Measurements from ENCODE around the gene CPNE6. TPM values are rescaled to one million over a fixed set of nuclear protein-coding genes. Genes with fewer than 3 reads are reported as not detected.
"Not testable (repeated sequence)": the region's sequence is repeated elsewhere in the genome, so short reads cannot be mapped to it uniquely, and the experiment has no call there.

The CPNE6 gene
- 1 to 10 TPM; 1.3 to 2.4 TPM for total RNA-seq

DNA sequence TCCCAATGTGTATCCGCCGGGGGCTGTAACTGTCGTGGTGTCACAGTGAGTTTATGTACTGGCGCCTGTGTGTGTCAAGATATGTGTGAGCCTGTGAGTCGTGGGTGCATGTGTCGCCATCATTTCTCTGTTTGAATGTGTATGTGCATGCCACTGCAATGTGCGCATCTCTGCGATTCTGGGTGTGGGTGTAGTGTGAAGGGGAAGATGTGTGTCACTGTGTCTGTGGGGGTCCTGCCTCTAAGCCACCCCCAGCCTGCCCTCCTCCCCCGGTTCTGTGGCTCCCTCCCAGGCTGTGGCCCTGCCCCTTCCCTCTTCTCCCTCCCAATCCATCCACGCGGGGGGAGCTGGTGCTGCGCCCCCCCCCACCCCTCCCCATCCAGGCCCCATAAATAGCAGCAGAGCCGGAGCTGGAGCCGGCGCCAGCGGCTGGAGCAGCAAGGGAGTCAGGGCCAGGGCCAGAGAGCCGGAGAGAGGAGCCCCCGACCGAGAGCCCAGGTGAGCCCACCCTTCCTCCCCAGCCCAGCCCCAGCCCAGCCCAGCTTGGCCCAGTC, at the start of gene CPNE6:
CPNE6 (plus strand) TSS at position 419 of the 554 bp plus-strand sequence. CDS start 1,375 bp downstream, outside the sequence.
- H3K4me3 ChIP-seq, result no peak within 1 kb of the TSS
- TF ChIP-seq, protein P1, sequence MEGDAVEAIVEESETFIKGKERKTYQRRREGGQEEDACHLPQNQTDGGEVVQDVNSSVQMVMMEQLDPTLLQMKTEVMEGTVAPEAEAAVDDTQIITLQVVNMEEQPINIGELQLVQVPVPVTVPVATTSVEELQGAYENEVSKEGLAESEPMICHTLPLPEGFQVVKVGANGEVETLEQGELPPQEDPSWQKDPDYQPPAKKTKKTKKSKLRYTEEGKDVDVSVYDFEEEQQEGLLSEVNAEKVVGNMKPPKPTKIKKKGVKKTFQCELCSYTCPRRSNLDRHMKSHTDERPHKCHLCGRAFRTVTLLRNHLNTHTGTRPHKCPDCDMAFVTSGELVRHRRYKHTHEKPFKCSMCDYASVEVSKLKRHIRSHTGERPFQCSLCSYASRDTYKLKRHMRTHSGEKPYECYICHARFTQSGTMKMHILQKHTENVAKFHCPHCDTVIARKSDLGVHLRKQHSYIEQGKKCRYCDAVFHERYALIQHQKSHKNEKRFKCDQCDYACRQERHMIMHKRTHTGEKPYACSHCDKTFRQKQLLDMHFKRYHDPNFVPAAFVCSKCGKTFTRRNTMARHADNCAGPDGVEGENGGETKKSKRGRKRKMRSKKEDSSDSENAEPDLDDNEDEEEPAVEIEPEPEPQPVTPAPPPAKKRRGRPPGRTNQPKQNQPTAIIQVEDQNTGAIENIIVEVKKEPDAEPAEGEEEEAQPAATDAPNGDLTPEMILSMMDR (IDR thresholded peaks at IDR 0.05), result no peak
- H3K27ac ChIP-seq, result no peak within 1 kb of the TSS
- H3K36me3 ChIP-seq, result no peaks in the 10 kb centered on the region
- H3K4me1 ChIP-seq (ENCODE audit: control insufficient read depth in 1 of 2, low read depth in 2 of 2), result peaks cover 0 to 16% of the 10 kb centered on the region in 2 donors
- no peaks in the 10 kb centered on the region for H3K27me3 ChIP-seq (replicated peaks; ENCODE audit: insufficient read depth)
- no peak for ATAC-seq (ENCODE audit: insufficient number of reproducible peaks, low FRiP score, low read depth)
- H3K9me3 ChIP-seq, result no peaks in the 10 kb centered on the region
- no peak for DNase-seq (ENCODE audit: low spot score)

- not testable (repeated sequence) for H3K36me3 ChIP-seq; H3K4me1 ChIP-seq (ENCODE audit: control insufficient read depth in 1 of 2, low read depth in 2 of 2); DNase-seq (ENCODE audit: low spot score); H3K4me3 ChIP-seq; H3K27me3 ChIP-seq (replicated peaks; ENCODE audit: insufficient read depth); H3K27ac ChIP-seq; ATAC-seq (ENCODE audit: insufficient number of reproducible peaks, low FRiP score, low read depth); H3K9me3 ChIP-seq
Measured at GRCh38 chr14:24024939-24025418, 46.4 kb upstream of the CPNE6 start.

GRCh38 chr14:24029687-24030086, 41.7 kb upstream of the CPNE6 start:
- H3K4me3 ChIP-seq; ATAC-seq (ENCODE audit: insufficient number of reproducible peaks, low FRiP score, low read depth); H3K36me3 ChIP-seq; DNase-seq (ENCODE audit: low spot score); H3K27me3 ChIP-seq (replicated peaks; ENCODE audit: insufficient read depth); H3K4me1 ChIP-seq (ENCODE audit: control insufficient read depth in 1 of 2, low read depth in 2 of 2); H3K27ac ChIP-seq; H3K9me3 ChIP-seq: not testable (repeated sequence)

- H3K4me3 ChIP-seq; H3K4me1 ChIP-seq (ENCODE audit: control insufficient read depth in 1 of 2, low read depth in 2 of 2); H3K27me3 ChIP-seq (replicated peaks; ENCODE audit: insufficient read depth); ATAC-seq (ENCODE audit: insufficient number of reproducible peaks, low FRiP score, low read depth); H3K27ac ChIP-seq; H3K9me3 ChIP-seq; H3K36me3 ChIP-seq; DNase-seq (ENCODE audit: low spot score): not testable (repeated sequence)
Measured at GRCh38 chr14:24031331-24031730, 40.0 kb upstream of the CPNE6 start.

GRCh38 chr14:24032727-24033418, 38.5 kb upstream of the CPNE6 start:
- TF ChIP-seq, protein P1 (IDR thresholded peaks at IDR 0.05), result no peak
- Histone ChIP-seq H3K4me3 (no peak overlapping the region), H3K27me3 (replicated peaks; ENCODE audit: insufficient read depth) (no peaks in the 10 kb centered on the region), H3K27ac (no peak overlapping the region), H3K9me3 (peaks cover 5% of the 10 kb centered on the region), H3K36me3 (no peaks in the 10 kb centered on the region), H3K4me1 (ENCODE audit: control insufficient read depth in 1 of 2, low read depth in 2 of 2) (peaks cover 0 to 11% of the 10 kb centered on the region in 2 donors)
- no peak for ATAC-seq (ENCODE audit: insufficient number of reproducible peaks, low FRiP score, low read depth)
- DNase-seq (ENCODE audit: low spot score), result no peak

DNA sequence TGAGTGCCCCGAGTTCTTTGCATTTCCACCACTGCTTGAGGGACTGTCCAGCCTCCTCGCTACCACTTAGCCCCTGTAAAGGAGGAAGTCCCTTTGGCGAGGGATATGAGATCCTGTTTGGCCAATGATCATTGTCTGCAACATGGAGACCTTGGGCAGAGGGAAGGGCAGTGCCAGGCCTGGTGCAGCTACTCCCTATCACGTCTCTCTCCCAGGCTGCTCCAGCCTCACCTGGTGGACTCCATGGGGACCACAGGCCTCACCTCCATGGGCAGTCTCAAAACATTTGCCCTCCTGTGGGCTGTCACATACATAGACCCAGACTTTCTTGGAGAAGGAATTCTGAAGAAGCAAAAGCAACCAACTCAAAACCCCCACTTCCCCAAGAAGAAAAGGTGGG, 35.6 kb upstream of the CPNE6 start:
- not testable (repeated sequence) for H3K36me3 ChIP-seq; ATAC-seq (ENCODE audit: insufficient number of reproducible peaks, low FRiP score, low read depth); DNase-seq (ENCODE audit: low spot score); H3K27me3 ChIP-seq (replicated peaks; ENCODE audit: insufficient read depth); H3K9me3 ChIP-seq
- peak overlapping the region; percentile 43 to 95 for H3K27ac ChIP-seq
- peak overlapping the region; percentile 87 for H3K4me3 ChIP-seq
- peaks cover 0 to 12% of the 10 kb centered on the region in 2 donors for H3K4me1 ChIP-seq (ENCODE audit: control insufficient read depth in 1 of 2, low read depth in 2 of 2)

DNA sequence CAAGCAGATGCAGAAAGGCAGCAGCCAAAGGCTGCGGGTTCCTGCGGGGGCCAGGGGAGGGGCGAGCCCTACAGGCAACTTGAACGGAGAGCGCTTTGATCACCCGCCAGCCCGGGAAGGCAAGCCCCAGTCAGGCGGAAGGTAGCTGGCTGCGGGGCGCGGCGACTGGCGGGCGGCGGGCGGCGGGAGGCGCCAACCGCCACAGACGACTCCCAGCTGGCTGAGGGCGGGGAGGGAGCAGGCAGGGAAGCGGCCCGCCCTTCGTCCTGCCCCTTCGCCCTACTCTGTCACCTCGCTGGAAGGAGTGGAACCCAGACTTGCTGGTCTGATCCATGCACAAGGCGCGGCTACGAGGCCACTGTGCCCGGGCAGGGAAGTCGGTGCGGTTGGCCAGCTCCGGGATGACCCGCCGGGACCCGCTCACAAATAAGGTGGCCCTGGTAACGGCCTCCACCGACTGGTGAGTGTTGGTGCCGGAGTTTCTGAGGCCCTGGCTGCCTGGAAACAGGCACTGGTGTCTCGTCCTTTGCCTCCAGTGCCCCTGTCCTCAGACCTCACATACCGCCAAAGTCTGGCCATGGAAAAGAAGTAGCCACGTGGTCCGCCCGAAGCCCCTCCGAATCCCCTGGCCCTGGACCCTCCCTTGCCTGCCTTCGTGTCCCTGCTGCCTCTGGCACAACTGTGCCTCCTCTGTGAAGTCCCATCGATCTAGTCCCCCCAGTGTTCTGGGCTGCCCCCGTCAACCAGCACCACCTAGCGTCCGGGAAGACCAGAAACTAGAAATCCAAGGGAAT, 35.0 kb upstream of the CPNE6 start:
- Histone ChIP-seq H3K27ac (peak overlapping the region; percentile 82 to 95), H3K4me1 (ENCODE audit: control insufficient read depth in 1 of 2, low read depth in 2 of 2) (peaks cover 0 to 12% of the 10 kb centered on the region in 2 donors), H3K27me3 (replicated peaks; ENCODE audit: insufficient read depth) (no peaks in the 10 kb centered on the region), H3K36me3 (no peaks in the 10 kb centered on the region), H3K9me3 (peaks cover 5% of the 10 kb centered on the region), H3K4me3 (peak overlapping the region; percentile 87)
- TF ChIP-seq, protein P1 (IDR thresholded peaks at IDR 0.05), result peak; percentile 68
- ATAC-seq (ENCODE audit: insufficient number of reproducible peaks, low FRiP score, low read depth), result peak; percentile 67
- DNase-seq (ENCODE audit: low spot score), result peak; percentile 61

GRCh38 chr14:24036963-24037657, 34.3 kb upstream of the CPNE6 start:
- ATAC-seq (ENCODE audit: insufficient number of reproducible peaks, low FRiP score, low read depth); H3K27me3 ChIP-seq (replicated peaks; ENCODE audit: insufficient read depth); H3K36me3 ChIP-seq; H3K9me3 ChIP-seq; DNase-seq (ENCODE audit: low spot score): not testable (repeated sequence)
- Histone ChIP-seq H3K27ac (peak overlapping the region; percentile 82 to 95), H3K4me1 (ENCODE audit: control insufficient read depth in 1 of 2, low read depth in 2 of 2) (peaks cover 0 to 12% of the 10 kb centered on the region in 2 donors), H3K4me3 (peak overlapping the region; percentile 87)
